Fibroblast of villous mesenchyme (primary cell): ENCODE data around the gene SLC22A5. TPM values are rescaled to one million over a fixed set of nuclear protein-coding genes. Genes with fewer than 3 reads are reported as not detected.

Experiments
- DNase-seq: peaks from one replicate; pipeline ENCODE4 v3.0.0-alpha.2; 2010; ENCODE audit warnings: low read depth
- H3K4me3 ChIP-seq: 2 replicates; pipeline ENCODE4 v1.5.1; 2011; ENCODE audit warnings: low read depth, mild to moderate bottlenecking, low read length
- total RNA-seq: library from RNA; depleted of rRNA; stranded (reverse); fragments of >200 nt; gene quantifications from 2 replicates; pipeline ENCODE4 v1.2.3, GENCODE V29; 2012
- TF ChIP-seq, protein P1 (sequence below): IDR thresholded peaks from 2 replicates; pipeline ENCODE4 v1.5.1; 2012; ENCODE audit warnings: low read depth, mild to moderate bottlenecking, low read length; ENCODE audit not compliant: insufficient read depth

Gene SLC22A5
- total RNA-seq: 5.8 and 7.3 TPM in 2 replicates

DNA sequence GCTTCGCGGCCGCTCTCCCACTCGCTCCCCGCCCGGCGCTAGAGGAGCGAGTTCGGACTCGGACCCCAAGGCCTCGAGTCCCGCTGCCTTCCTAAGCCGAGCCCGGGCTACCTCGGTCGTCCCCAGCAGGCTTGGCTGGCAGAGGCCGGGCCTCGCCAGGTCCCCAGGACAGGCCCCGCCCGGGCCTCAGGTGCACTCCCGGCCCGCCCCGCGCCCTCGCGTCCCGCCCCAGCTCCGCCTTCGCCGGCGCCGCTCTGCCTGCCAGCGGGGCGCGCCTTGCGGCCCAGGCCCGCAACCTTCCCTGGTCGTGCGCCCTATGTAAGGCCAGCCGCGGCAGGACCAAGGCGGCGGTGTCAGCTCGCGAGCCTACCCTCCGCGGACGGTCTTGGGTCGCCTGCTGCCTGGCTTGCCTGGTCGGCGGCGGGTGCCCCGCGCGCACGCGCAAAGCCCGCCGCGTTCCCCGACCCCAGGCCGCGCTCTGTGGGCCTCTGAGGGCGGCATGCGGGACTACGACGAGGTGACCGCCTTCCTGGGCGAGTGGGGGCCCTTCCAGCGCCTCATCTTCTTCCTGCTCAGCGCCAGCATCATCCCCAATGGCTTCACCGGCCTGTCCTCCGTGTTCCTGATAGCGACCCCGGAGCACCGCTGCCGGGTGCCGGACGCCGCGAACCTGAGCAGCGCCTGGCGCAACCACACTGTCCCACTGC, at the start of gene SLC22A5:
Gene SLC22A5 (plus strand): TSS at position 237 of the 707 bp plus-strand sequence. CDS start 263 bp downstream, at position 500.
- peak; percentile 54 for DNase-seq
- TF ChIP-seq, protein P1, sequence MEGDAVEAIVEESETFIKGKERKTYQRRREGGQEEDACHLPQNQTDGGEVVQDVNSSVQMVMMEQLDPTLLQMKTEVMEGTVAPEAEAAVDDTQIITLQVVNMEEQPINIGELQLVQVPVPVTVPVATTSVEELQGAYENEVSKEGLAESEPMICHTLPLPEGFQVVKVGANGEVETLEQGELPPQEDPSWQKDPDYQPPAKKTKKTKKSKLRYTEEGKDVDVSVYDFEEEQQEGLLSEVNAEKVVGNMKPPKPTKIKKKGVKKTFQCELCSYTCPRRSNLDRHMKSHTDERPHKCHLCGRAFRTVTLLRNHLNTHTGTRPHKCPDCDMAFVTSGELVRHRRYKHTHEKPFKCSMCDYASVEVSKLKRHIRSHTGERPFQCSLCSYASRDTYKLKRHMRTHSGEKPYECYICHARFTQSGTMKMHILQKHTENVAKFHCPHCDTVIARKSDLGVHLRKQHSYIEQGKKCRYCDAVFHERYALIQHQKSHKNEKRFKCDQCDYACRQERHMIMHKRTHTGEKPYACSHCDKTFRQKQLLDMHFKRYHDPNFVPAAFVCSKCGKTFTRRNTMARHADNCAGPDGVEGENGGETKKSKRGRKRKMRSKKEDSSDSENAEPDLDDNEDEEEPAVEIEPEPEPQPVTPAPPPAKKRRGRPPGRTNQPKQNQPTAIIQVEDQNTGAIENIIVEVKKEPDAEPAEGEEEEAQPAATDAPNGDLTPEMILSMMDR: no peak
- peak within 1 kb of the TSS; percentile 65 for H3K4me3 ChIP-seq

- TF ChIP-seq, protein P1: no peak
- no peak overlapping the region for H3K4me3 ChIP-seq
- no peak for DNase-seq
These were observed 49.5 kb upstream of the SLC22A5 start for GRCh38 chr5:132319975-132320374.

- H3K4me3 ChIP-seq: no peak overlapping the region
- no peak for DNase-seq
- TF ChIP-seq, protein P1: no peak
These were observed 48.3 kb upstream of the SLC22A5 start for GRCh38 chr5:132321109-132321721.

DNA sequence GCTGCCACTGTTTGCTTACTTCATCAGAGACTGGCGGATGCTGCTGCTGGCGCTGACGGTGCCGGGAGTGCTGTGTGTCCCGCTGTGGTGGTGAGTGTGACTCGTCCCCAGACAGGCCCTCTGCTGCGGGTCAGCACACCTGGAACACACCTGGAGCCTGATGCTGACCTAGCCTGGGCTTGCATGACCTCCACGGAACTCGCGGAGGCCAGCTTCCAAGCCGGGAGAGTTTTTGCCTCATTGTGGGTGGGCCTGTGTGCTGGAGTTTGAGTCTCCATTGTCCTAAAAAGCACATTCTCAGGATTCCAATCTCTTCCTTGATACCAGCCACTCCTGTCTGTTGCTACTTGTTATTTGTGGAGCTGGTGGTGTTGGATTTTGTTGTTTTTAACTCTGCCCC, 47.2 kb upstream of the SLC22A5 start:
- TF ChIP-seq, protein P1: no peak
- H3K4me3 ChIP-seq: no peak overlapping the region
- DNase-seq: no peak

- DNase-seq: no peak
- H3K4me3 ChIP-seq: no peak overlapping the region
- TF ChIP-seq, protein P1: no peak
These were observed 46.3 kb upstream of the SLC22A5 start for GRCh38 chr5:132323202-132323601.

GRCh38 chr5:132325691-132326090, 43.8 kb upstream of the SLC22A5 start:
- TF ChIP-seq, protein P1: no peak
- H3K4me3 ChIP-seq: no peak overlapping the region
- no peak for DNase-seq
